Immature natural killer cell (primary cell): ENCODE data around the gene VPS52. TPM values are rescaled to one million over a fixed set of nuclear protein-coding genes. Genes with fewer than 3 reads are reported as not detected.
A peak's percentile ranks its signal among the peaks of the same experiment; 100 is the strongest.

ENCODE experiments used
- DNase-seq, 3 donors: peaks; one replicate each; pipeline ENCODE4 v3.0.0; 2022; ENCODE audit warnings: mixed read lengths in 1 of 3
- H3K27ac Mint-ChIP-seq, 6 donors: one replicate each; pipeline ENCODE4 v1.8.0; 2020; ENCODE audit warnings: mixed read lengths in 6 of 6, mild to moderate bottlenecking in 5 of 6, inconsistent platforms in 4 of 6, moderate library complexity in 3 of 6
- H3K27me3 Mint-ChIP-seq, 3 donors: one replicate each; pipeline ENCODE4 v1.8.0; 2020 to 2021; ENCODE audit warnings: low read depth in 3 of 3, mild to moderate bottlenecking in 3 of 3, mixed read lengths in 3 of 3, moderate library complexity in 3 of 3, inconsistent platforms in 1 of 3
- H3K36me3 Mint-ChIP-seq, 3 donors: one replicate each; pipeline ENCODE4 v1.8.0; 2020; ENCODE audit warnings: mixed read lengths in 3 of 3, inconsistent platforms in 2 of 3, mild to moderate bottlenecking in 2 of 3
- H3K4me1 Mint-ChIP-seq, 2 donors: one replicate each; pipeline ENCODE4 v1.8.0; 2020; ENCODE audit warnings: inconsistent platforms in 2 of 2, mild to moderate bottlenecking in 2 of 2, mixed read lengths in 2 of 2, moderate library complexity in 1 of 2
- H3K4me3 Mint-ChIP-seq, 5 donors: one replicate each; pipeline ENCODE4 v1.8.0; 2020; ENCODE audit warnings: mild to moderate bottlenecking in 5 of 5, mixed read lengths in 5 of 5, inconsistent platforms in 3 of 5, moderate library complexity in 3 of 5
- H3K9me3 Mint-ChIP-seq, 6 donors: one replicate each; pipeline ENCODE4 v1.8.0; 2020; ENCODE audit warnings: mild to moderate bottlenecking in 6 of 6, mixed read lengths in 6 of 6, inconsistent platforms in 4 of 6, moderate library complexity in 3 of 6
- polyA plus RNA-seq, 3 donors: library from polyadenylated mRNA; unstranded; fragments of 300-500 nt; fragmentation: Illumina TruSeq; gene quantifications; one replicate each; pipeline ENCODE4 v1.2.3, GENCODE V29; 2021

The VPS52 gene
- polyA plus RNA-seq, 3 donors from 2014 or later, result 11.6 to 26.8 (median 16.8) TPM

GRCh38 chr6:33314515-33314942 is 42.9 kb upstream of the VPS52 start:
- Mint-ChIP-seq H3K4me3 (peak overlapping the region; percentile 97 to 99 (median 98)), H3K27ac (peak overlapping the region; percentile 95 to 99 (median 99)), H3K4me1 (peaks cover 75 to 77% of the 10 kb centered on the region in 2 donors), H3K36me3 (peaks cover 4 to 22% (median 8%) of the 10 kb centered on the region in 3 donors), H3K9me3 (no peaks in the 10 kb centered on the region), H3K27me3 (peaks cover 12 to 25% (median 17%) of the 10 kb centered on the region in 3 donors)
- DNase-seq, result peak; percentile 62 to 70 (median 66)

GRCh38 chr6:33313709-33314514 is 42.2 kb upstream of the VPS52 start, which contains the start of gene TAPBP:
Gene TAPBP, minus strand, starts transcription at chr6:33314078. Its CDS starts 37 bp downstream, at chr6:33314041.
- H3K4me3 Mint-ChIP-seq, result peak within 1 kb of the TSS; percentile 97 to 99 (median 98)
- H3K9me3 Mint-ChIP-seq, result no peaks in the 10 kb centered on the region
- H3K36me3 Mint-ChIP-seq, result peaks cover 4 to 17% (median 4%) of the 10 kb centered on the region in 3 donors
- peaks cover 69 to 71% of the 10 kb centered on the region in 2 donors for H3K4me1 Mint-ChIP-seq
- H3K27me3 Mint-ChIP-seq, result peaks cover 12 to 23% (median 17%) of the 10 kb centered on the region in 3 donors
- peak; percentile 89 to 93 (median 89) for DNase-seq
- peak within 1 kb of the TSS; percentile 95 to 99 (median 99) for H3K27ac Mint-ChIP-seq

GRCh38 chr6:33313105-33313708 is 41.5 kb upstream of the VPS52 start:
- H3K36me3 Mint-ChIP-seq, result peaks cover 0 to 17% (median 5%) of the 10 kb centered on the region in 3 donors
- H3K4me3 Mint-ChIP-seq, result peak overlapping the region; percentile 97 to 99 (median 98)
- H3K27ac Mint-ChIP-seq, result peak overlapping the region; percentile 95 to 99 (median 99)
- H3K4me1 Mint-ChIP-seq, result peaks cover 66 to 71% of the 10 kb centered on the region in 2 donors
- DNase-seq, result peak in 1 of 3 donors; percentile 21
- H3K27me3 Mint-ChIP-seq, result peaks cover 12 to 18% (median 16%) of the 10 kb centered on the region in 3 donors
- H3K9me3 Mint-ChIP-seq, result no peaks in the 10 kb centered on the region

GRCh38 chr6:33312361-33313104 is 40.9 kb upstream of the VPS52 start:
- peak overlapping the region; percentile 95 to 99 (median 99) for H3K27ac Mint-ChIP-seq
- H3K4me1 Mint-ChIP-seq, result peaks cover 65 to 66% of the 10 kb centered on the region in 2 donors
- no peaks in the 10 kb centered on the region for H3K9me3 Mint-ChIP-seq

GRCh38 chr6:33306356-33306755 is 34.7 kb upstream of the VPS52 start:
- Mint-ChIP-seq H3K9me3 (no peaks in the 10 kb centered on the region), H3K27me3 (peaks cover 0 to 4% (median 0%) of the 10 kb centered on the region in 3 donors), H3K4me3 (no peak overlapping the region), H3K36me3 (peaks cover 5 to 38% (median 10%) of the 10 kb centered on the region in 3 donors), H3K4me1 (peaks cover 37 to 42% of the 10 kb centered on the region in 2 donors), H3K27ac (peak overlapping the region in 3 of 6 donors; percentile 52 to 72 (median 67))
- DNase-seq, result no peak

More at GRCh38 chr6:33312361-33313104, 40.9 kb upstream of the VPS52 start:
- DNase-seq, result peak; percentile 71 to 74 (median 72)
- peaks cover 8 to 13% (median 13%) of the 10 kb centered on the region in 3 donors for H3K27me3 Mint-ChIP-seq
- H3K36me3 Mint-ChIP-seq, result peaks cover 0 to 16% (median 5%) of the 10 kb centered on the region in 3 donors
- H3K4me3 Mint-ChIP-seq, result peak overlapping the region; percentile 97 to 99 (median 98)

- H3K9me3 Mint-ChIP-seq, result no peaks in the 10 kb centered on the region
- H3K27ac Mint-ChIP-seq, result peak overlapping the region in 3 of 6 donors; percentile 4 to 74 (median 48)
- H3K4me1 Mint-ChIP-seq, result peaks cover 40 to 46% of the 10 kb centered on the region in 2 donors
- no peak for DNase-seq
- no peak overlapping the region for H3K4me3 Mint-ChIP-seq
- H3K36me3 Mint-ChIP-seq, result peaks cover 5 to 35% (median 10%) of the 10 kb centered on the region in 3 donors
- peaks cover 0 to 4% (median 2%) of the 10 kb centered on the region in 3 donors for H3K27me3 Mint-ChIP-seq
Observed at GRCh38 chr6:33305052-33305451, 33.4 kb upstream of the VPS52 start.

GRCh38 chr6:33304216-33304615 is 32.5 kb upstream of the VPS52 start:
- Mint-ChIP-seq H3K4me3 (no peak overlapping the region), H3K36me3 (peaks cover 5 to 35% (median 10%) of the 10 kb centered on the region in 3 donors), H3K27ac (peak overlapping the region in 3 of 6 donors; percentile 21 to 70 (median 24)), H3K4me1 (peaks cover 47 to 55% of the 10 kb centered on the region in 2 donors), H3K27me3 (peaks cover 8 to 11% (median 10%) of the 10 kb centered on the region in 3 donors), H3K9me3 (no peaks in the 10 kb centered on the region)
- no peak for DNase-seq

GRCh38 chr6:33301877-33302276 is 30.2 kb upstream of the VPS52 start:
- H3K4me1 Mint-ChIP-seq, result peaks cover 49 to 59% of the 10 kb centered on the region in 2 donors
- H3K4me3 Mint-ChIP-seq, result peak overlapping the region in 1 of 5 donors; percentile 40
- no peaks in the 10 kb centered on the region for H3K9me3 Mint-ChIP-seq
- peak overlapping the region in 4 of 6 donors; percentile 46 to 81 (median 67) for H3K27ac Mint-ChIP-seq
- peaks cover 14 to 21% (median 17%) of the 10 kb centered on the region in 3 donors for H3K27me3 Mint-ChIP-seq
- DNase-seq, result no peak
- peaks cover 0 to 29% (median 10%) of the 10 kb centered on the region in 3 donors for H3K36me3 Mint-ChIP-seq

GRCh38 chr6:33299237-33299944 is 27.7 kb upstream of the VPS52 start:
- Mint-ChIP-seq H3K36me3 (peaks cover 0 to 19% (median 10%) of the 10 kb centered on the region in 3 donors), H3K27me3 (peaks cover 14 to 23% (median 17%) of the 10 kb centered on the region in 3 donors), H3K27ac (peak overlapping the region; percentile 95 to 99 (median 99)), H3K9me3 (no peaks in the 10 kb centered on the region), H3K4me3 (peak overlapping the region; percentile 93 to 100 (median 99)), H3K4me1 (peaks cover 38 to 54% of the 10 kb centered on the region in 2 donors)
- DNase-seq, result peak; percentile 90 to 91 (median 91)

GRCh38 chr6:33298773-33299236 is 27.1 kb upstream of the VPS52 start, which contains the start of gene RGL2:
Gene RGL2, minus strand, starts transcription at chr6:33298942. Its CDS starts 332 bp downstream, at chr6:33298610.
- peaks cover 4 to 22% (median 8%) of the 10 kb centered on the region in 3 donors for H3K36me3 Mint-ChIP-seq
- H3K27ac Mint-ChIP-seq, result peak within 1 kb of the TSS; percentile 95 to 99 (median 99)
- peaks cover 14 to 23% (median 17%) of the 10 kb centered on the region in 3 donors for H3K27me3 Mint-ChIP-seq
- H3K4me1 Mint-ChIP-seq, result peaks cover 36 to 51% of the 10 kb centered on the region in 2 donors
- peak; percentile 60 to 67 (median 67) for DNase-seq
- H3K4me3 Mint-ChIP-seq, result peak within 1 kb of the TSS; percentile 93 to 100 (median 99)
- no peaks in the 10 kb centered on the region for H3K9me3 Mint-ChIP-seq

- H3K27me3 Mint-ChIP-seq, result peaks cover 14 to 23% (median 17%) of the 10 kb centered on the region in 3 donors
Observed at GRCh38 chr6:33297956-33298772, 26.5 kb upstream of the VPS52 start.

More at GRCh38 chr6:33297956-33298772, 26.5 kb upstream of the VPS52 start:
- peaks cover 33 to 45% of the 10 kb centered on the region in 2 donors for H3K4me1 Mint-ChIP-seq
- peak overlapping the region; percentile 93 to 100 (median 99) for H3K4me3 Mint-ChIP-seq
- DNase-seq, result peak; percentile 43 to 53 (median 45)
- no peaks in the 10 kb centered on the region for H3K9me3 Mint-ChIP-seq
- peaks cover 4 to 15% (median 5%) of the 10 kb centered on the region in 3 donors for H3K36me3 Mint-ChIP-seq
- H3K27ac Mint-ChIP-seq, result peak overlapping the region; percentile 95 to 99 (median 98)
